Sigmoid colon (tissue), 4 donors: ENCODE data around the gene NUTF2.

ENCODE experiments used
- CTCF ChIP-seq, 4 experiments: fragments of 450-650 bp in 3 of 4; fragments of 200-600 bp in 1 of 4; IDR thresholded peaks; one replicate each; pipeline ENCODE4 v1.5.1; 2016 to 2019; ENCODE audit warnings: antibody characterized with exemption in 4 of 4, mild to moderate bottlenecking in 3 of 4, moderate library complexity in 2 of 4
- EP300 ChIP-seq, 4 donors: sonication (generic); formaldehyde crosslinking; IDR thresholded peaks; one replicate each; pipeline ENCODE4 v1.6.1; 2017; ENCODE audit warnings: antibody characterized with exemption in 4 of 4
- POLR2AphosphoS5 ChIP-seq, 4 donors: sonication (generic); formaldehyde crosslinking; IDR thresholded peaks; one replicate each; pipeline ENCODE4 v1.6.1; 2017; ENCODE audit warnings: antibody characterized with exemption in 4 of 4

DNA sequence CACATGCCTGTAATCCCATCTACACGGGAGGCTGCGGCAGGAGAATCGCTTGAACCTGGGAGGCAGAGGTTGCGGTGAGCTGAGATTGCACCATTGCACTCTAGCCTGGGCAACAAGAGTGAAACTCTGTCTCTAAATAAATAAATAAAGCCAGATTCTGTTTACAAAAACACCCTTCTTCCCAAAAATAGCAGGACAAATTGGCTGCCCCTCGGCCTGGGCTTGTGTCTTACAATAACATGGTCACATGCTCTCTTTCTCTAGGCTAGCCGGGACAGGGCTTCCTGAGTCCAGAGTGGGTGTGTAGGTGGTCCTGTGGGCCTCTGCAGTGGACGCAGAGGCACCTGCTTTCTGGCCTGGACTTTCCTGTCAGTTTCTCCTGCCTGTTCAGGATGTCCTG, 22.9 kb downstream of the NUTF2 start:
- TF ChIP-seq CTCF (IDR thresholded peaks at IDR 0.05): no peak
- no peak for TF ChIP-seq POLR2AphosphoS5 (IDR thresholded peaks at IDR 0.05)
- TF ChIP-seq EP300 (IDR thresholded peaks at IDR 0.05): no peak
